MM.1S (cell line): Measurements from ENCODE around the gene TIMM44.

ENCODE experiments used
- DNase-seq: peaks from one replicate; pipeline ENCODE4 v3.0.0-alpha.2; 2015
- H2AFZ ChIP-seq: fragments of 300-600 bp; sonication (generic); 2 replicates; pipeline ENCODE4 v1.6.0; 2016; ENCODE audit warnings: antibody characterized with exemption, low read length
- H3F3A ChIP-seq: fragments of 300-600 bp; sonication (generic); 2 replicates; pipeline ENCODE4 v1.6.1; 2016; ENCODE audit warnings: mild to moderate bottlenecking, antibody characterized with exemption, low read length, moderate library complexity, mixed read lengths; ENCODE audit not compliant: insufficient read depth
- H3K27ac ChIP-seq: fragments of 300-600 bp; sonication (generic); 2 replicates; pipeline ENCODE4 v1.5.1; 2016; ENCODE audit warnings: mild to moderate bottlenecking, low read length
- H3K27me3 ChIP-seq: fragments of 300-600 bp; sonication (generic); replicated peaks from 2 replicates; pipeline ENCODE4 v1.6.0; 2016; ENCODE audit warnings: low read length; ENCODE audit not compliant: insufficient read depth
- H3K36me3 ChIP-seq: fragments of 300-600 bp; sonication (generic); replicated peaks from 2 replicates; pipeline ENCODE4 v1.6.1; 2016; ENCODE audit warnings: mild to moderate bottlenecking, low read length, mixed read lengths; ENCODE audit not compliant: insufficient read depth
- H3K4me1 ChIP-seq: fragments of 300-600 bp; sonication (generic); 2 replicates; pipeline ENCODE4 v1.6.1; 2016; ENCODE audit warnings: low read length, mixed read lengths
- H3K4me2 ChIP-seq: fragments of 300-600 bp; sonication (generic); 2 replicates; pipeline ENCODE4 v1.6.0; 2016; ENCODE audit warnings: low read depth, low read length
- H3K4me3 ChIP-seq: fragments of 300-600 bp; sonication (generic); 2 replicates; pipeline ENCODE4 v1.5.1; 2016; ENCODE audit warnings: low read length, mixed read lengths
- H3K79me2 ChIP-seq: fragments of 300-600 bp; sonication (generic); 2 replicates; pipeline ENCODE4 v1.6.1; 2016; ENCODE audit warnings: mixed run types, low read length, mixed read lengths
- H3K9ac ChIP-seq: fragments of 300-600 bp; sonication (generic); 2 replicates; pipeline ENCODE4 v1.6.1; 2016; ENCODE audit warnings: low read length, mixed read lengths
- H3K9me2 ChIP-seq: fragments of 300-600 bp; sonication (generic); replicated peaks from 2 replicates; pipeline ENCODE4 v1.6.1; 2016; ENCODE audit warnings: mild to moderate bottlenecking, low read length, mixed read lengths; ENCODE audit not compliant: insufficient read depth
- H3K9me3 ChIP-seq: fragments of 300-600 bp; sonication (generic); replicated peaks from 2 replicates; pipeline ENCODE4 v1.6.1; 2016; ENCODE audit warnings: mild to moderate bottlenecking, low read length, mixed read lengths; ENCODE audit not compliant: insufficient read depth
- H4K20me1 ChIP-seq: fragments of 300-600 bp; sonication (generic); 2 replicates; pipeline ENCODE4 v1.6.1; 2016; ENCODE audit warnings: mild to moderate bottlenecking, low read length, moderate library complexity, mixed read lengths; ENCODE audit not compliant: insufficient read depth
- CTCF ChIP-seq: fragments of 300-600 bp; sonication (generic); IDR thresholded peaks from 2 replicates; pipeline ENCODE4 v1.5.1; 2016; ENCODE audit warnings: antibody characterized with exemption, low read length, mixed read lengths
- EZH2 ChIP-seq: fragments of 300-600 bp; sonication (generic); optimal IDR thresholded peaks from 2 replicates; pipeline ENCODE3; 2017; ENCODE audit warnings: low read depth, mild to moderate bottlenecking, antibody characterized with exemption, low read length, mixed read lengths
- EZH2phosphoT487 ChIP-seq: fragments of 300-600 bp; sonication (generic); IDR thresholded peaks from 2 replicates; pipeline ENCODE4 v1.6.1; 2018; ENCODE audit warnings: antibody characterized with exemption, low read length

The TIMM44 gene

GRCh38 chr19:7917267-7918061 is 26.0 kb downstream of the TIMM44 start:
- H3K27me3 ChIP-seq = peaks cover 30% of the 10 kb centered on the region
- peak; percentile 69 for DNase-seq
- H2AFZ ChIP-seq = peak overlapping the region; percentile 65
- no peak overlapping the region for H3K27ac ChIP-seq
- H3F3A ChIP-seq = peaks cover 18% of the 10 kb centered on the region
- no peaks in the 10 kb centered on the region for H3K79me2 ChIP-seq
- H4K20me1 ChIP-seq = 0 out of 2 replicates have a peak, but pooled peaks cover 7% of the 10 kb centered on the region
- H3K4me1 ChIP-seq = peaks cover 10% of the 10 kb centered on the region; the same call in 1 of the 2 replicates
- TF ChIP-seq EZH2phosphoT487 (no peak), EZH2 (no peak), CTCF (peak; percentile 74)
- H3K4me3 ChIP-seq = peak overlapping the region; percentile 58
- H3K9me2 ChIP-seq = no peaks in the 10 kb centered on the region
- no peaks in the 10 kb centered on the region for H3K36me3 ChIP-seq
- peak overlapping the region; percentile 96 for H3K4me2 ChIP-seq
- H3K9me3 ChIP-seq = no peaks in the 10 kb centered on the region
- H3K9ac ChIP-seq = peak overlapping the region; percentile 44; the same call in 1 of the 2 replicates

- Histone ChIP-seq H3K4me3 (peak overlapping the region; percentile 58), H3K27me3 (peaks cover 30% of the 10 kb centered on the region), H4K20me1 (0 out of 2 replicates have a peak, but pooled peaks cover 7% of the 10 kb centered on the region), H3K9me3 (no peaks in the 10 kb centered on the region), H3K27ac (no peak overlapping the region), H3K9me2 (no peaks in the 10 kb centered on the region), H3K9ac (peak overlapping the region; percentile 44; the same call in 1 of the 2 replicates), H3K4me2 (peak overlapping the region; percentile 96), H3K4me1 (peaks cover 10% of the 10 kb centered on the region; the same call in 1 of the 2 replicates), H3F3A (peaks cover 18% of the 10 kb centered on the region), H3K79me2 (no peaks in the 10 kb centered on the region), H3K36me3 (no peaks in the 10 kb centered on the region), H2AFZ (peak overlapping the region; percentile 65)
- no peak for DNase-seq
- TF ChIP-seq EZH2phosphoT487 = no peak
- TF ChIP-seq EZH2 = no peak
Observed at GRCh38 chr19:7916955-7917266, 26.6 kb downstream of the TIMM44 start.

GRCh38 chr19:7916103-7916954 is 27.1 kb downstream of the TIMM44 start:
- Histone ChIP-seq H2AFZ (peak overlapping the region; percentile 65), H3K27ac (no peak overlapping the region), H3K4me1 (peaks cover 10% of the 10 kb centered on the region; the same call in 1 of the 2 replicates), H3K9ac (peak overlapping the region; percentile 39; the same call in 1 of the 2 replicates), H4K20me1 (0 out of 2 replicates have a peak, but pooled peaks cover under 1% of the 10 kb centered on the region), H3K79me2 (no peaks in the 10 kb centered on the region), H3K27me3 (peaks cover 30% of the 10 kb centered on the region), H3K9me3 (no peaks in the 10 kb centered on the region), H3K4me3 (peak overlapping the region; percentile 58), H3K9me2 (no peaks in the 10 kb centered on the region), H3K36me3 (no peaks in the 10 kb centered on the region), H3K4me2 (peak overlapping the region; percentile 96), H3F3A (peaks cover 18% of the 10 kb centered on the region)
- peak; percentile 39 for DNase-seq
- no peak for TF ChIP-seq CTCF
- no peak for TF ChIP-seq EZH2phosphoT487
- TF ChIP-seq EZH2 = no peak
